Measurements from ENCODE around the gene SIPA1L3. TPM values are rescaled to one million over a fixed set of nuclear protein-coding genes. Genes with fewer than 3 reads are reported as not detected.

Gene SIPA1L3
- total and polyA plus RNA-seq, 11 donors = 4.7 to 22.9 (median 8.8) TPM

DNA sequence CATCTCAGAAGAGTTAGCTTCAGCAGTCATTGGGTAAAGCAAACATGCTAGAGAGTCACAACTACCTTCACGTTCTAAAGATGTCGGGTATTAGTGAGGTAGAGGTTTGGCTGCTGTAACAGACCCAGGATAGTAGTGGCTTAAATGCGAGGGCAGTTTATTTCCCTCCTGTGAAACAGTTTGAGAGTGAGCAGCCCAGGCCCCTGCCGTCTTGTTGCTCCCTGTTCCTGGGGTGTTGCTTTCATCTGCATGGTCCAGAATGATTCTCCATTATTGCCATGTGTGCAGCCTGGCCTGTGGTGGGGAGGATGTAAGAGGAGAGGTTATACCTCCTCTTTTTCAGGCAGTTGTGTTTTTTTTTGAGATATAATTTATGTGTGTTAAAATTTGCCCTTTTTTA is 63.7 kb downstream of the SIPA1L3 start:
- H3K36me3 ChIP-seq = peaks cover 0 to 5% (median 0%) of the 10 kb centered on the region in 9 donors
- intact Hi-C loops (cut with DNase I) = no loop called here
- ATAC-seq (no peak), DNase-seq (no peak)
- H3K4me3 ChIP-seq = no peak overlapping the region
- H3K27ac ChIP-seq = no peak overlapping the region
- TF ChIP-seq POLR2A (IDR thresholded peaks at IDR 0.05) = no peak
- TF ChIP-seq, protein P1, sequence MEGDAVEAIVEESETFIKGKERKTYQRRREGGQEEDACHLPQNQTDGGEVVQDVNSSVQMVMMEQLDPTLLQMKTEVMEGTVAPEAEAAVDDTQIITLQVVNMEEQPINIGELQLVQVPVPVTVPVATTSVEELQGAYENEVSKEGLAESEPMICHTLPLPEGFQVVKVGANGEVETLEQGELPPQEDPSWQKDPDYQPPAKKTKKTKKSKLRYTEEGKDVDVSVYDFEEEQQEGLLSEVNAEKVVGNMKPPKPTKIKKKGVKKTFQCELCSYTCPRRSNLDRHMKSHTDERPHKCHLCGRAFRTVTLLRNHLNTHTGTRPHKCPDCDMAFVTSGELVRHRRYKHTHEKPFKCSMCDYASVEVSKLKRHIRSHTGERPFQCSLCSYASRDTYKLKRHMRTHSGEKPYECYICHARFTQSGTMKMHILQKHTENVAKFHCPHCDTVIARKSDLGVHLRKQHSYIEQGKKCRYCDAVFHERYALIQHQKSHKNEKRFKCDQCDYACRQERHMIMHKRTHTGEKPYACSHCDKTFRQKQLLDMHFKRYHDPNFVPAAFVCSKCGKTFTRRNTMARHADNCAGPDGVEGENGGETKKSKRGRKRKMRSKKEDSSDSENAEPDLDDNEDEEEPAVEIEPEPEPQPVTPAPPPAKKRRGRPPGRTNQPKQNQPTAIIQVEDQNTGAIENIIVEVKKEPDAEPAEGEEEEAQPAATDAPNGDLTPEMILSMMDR (IDR thresholded peaks at IDR 0.05) = no peak
- WGBS, 4 donors = 97 to 100% (median 99%) methylated on average over 4 of the region's 4 CpGs
- H3K9me3 ChIP-seq = peaks cover 0 to 26% (median 12%) of the 10 kb centered on the region in 12 donors
- no peaks in the 10 kb centered on the region for H3K27me3 ChIP-seq
- no peaks in the 10 kb centered on the region for H3K4me1 ChIP-seq

DNA sequence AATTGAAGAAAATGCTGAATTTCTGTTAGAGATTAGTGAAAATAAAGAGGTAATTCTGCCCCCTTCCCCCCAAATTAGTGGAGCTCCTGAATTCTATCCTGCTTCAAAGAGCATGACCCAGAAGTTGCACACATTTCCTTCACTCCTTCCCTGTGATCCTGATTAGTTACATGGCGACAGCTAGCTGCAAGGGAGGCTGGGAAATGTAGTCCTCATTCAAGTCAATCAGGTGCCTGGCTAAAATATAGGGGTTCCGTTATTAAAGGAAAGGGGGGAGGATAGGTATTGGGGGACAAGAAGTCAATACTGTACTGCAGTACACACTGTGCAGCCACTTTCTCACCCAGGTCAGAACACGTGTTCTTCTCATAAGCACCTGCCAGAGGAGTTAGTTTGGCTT is 65.8 kb downstream of the SIPA1L3 start:
- Histone ChIP-seq H3K36me3 (peaks cover 0 to 5% (median 0%) of the 10 kb centered on the region in 9 donors), H3K9me3 (peaks cover 0 to 26% (median 12%) of the 10 kb centered on the region in 12 donors), H3K4me1 (peaks cover 0 to 2% (median 0%) of the 10 kb centered on the region in 12 donors), H3K4me3 (no peak overlapping the region), H3K27ac (no peak overlapping the region), H3K27me3 (no peaks in the 10 kb centered on the region)
- WGBS, 4 donors = 97 to 100% (median 98%) methylated on average over 3 of the region's 3 CpGs
- DNase-seq (no peak), ATAC-seq (no peak)
- intact Hi-C loops (cut with DNase I) = no loop called here
- TF ChIP-seq, protein P1 (IDR thresholded peaks at IDR 0.05) = no peak
- TF ChIP-seq POLR2A (IDR thresholded peaks at IDR 0.05) = no peak

DNA sequence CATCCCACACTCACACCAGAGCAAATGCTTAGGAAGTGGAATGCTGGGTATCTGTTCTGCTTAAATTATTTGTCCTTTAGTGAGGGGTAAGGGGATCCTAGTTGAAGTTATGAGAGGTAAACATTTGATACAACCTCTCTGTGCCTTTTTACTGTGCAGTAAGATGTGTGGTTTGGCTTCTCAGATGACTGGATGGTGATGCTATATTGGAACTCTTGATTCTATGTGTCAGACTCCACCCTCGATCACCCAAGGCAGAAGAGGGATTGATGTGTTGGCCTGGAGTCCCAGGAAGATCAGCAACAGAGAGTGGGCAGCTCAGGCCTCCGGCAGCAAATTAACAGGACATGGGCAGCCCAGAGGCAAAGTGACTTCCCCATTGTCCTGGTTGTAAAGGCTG is 66.7 kb downstream of the SIPA1L3 start:
- WGBS, 4 donors = 79 to 100% (median 94%) methylated on average over 2 of the region's 2 CpGs
- Histone ChIP-seq H3K9me3 (peaks cover 0 to 26% (median 12%) of the 10 kb centered on the region in 12 donors), H3K4me1 (peaks cover 0 to 5% (median 0%) of the 10 kb centered on the region in 12 donors), H3K27ac (no peak overlapping the region), H3K36me3 (peaks cover 0 to 5% (median 0%) of the 10 kb centered on the region in 9 donors), H3K27me3 (no peaks in the 10 kb centered on the region), H3K4me3 (no peak overlapping the region)
- ATAC-seq (no peak), DNase-seq (no peak)
- TF ChIP-seq POLR2A (IDR thresholded peaks at IDR 0.05) = no peak
- TF ChIP-seq, protein P1 (IDR thresholded peaks at IDR 0.05) = no peak
- intact Hi-C loops (cut with DNase I) = no loop called here

DNA sequence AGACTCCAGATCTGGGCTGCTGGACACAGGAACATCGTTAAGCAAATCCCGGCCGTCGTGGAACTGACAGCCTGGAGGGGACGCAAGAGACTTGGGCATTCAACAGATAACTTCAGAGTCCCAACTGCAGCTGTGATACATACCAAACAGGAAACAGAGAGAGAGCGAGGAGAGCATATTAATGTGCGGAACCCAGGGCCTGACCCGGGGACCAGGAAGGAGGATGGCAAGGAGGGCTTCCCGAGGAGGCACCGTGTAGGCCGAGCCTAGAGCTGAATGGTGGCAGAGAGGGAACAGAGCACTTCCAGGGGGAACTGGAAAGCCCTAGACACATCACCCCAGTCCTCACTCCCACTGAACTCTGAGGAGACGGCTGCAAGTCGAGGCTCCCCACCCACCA is 68.1 kb downstream of the SIPA1L3 start:
- ATAC-seq (no peak), DNase-seq (no peak)
- intact Hi-C loops (cut with DNase I) = no loop called here
- Histone ChIP-seq H3K4me3 (no peak overlapping the region), H3K36me3 (peaks cover 0 to 5% (median 0%) of the 10 kb centered on the region in 9 donors), H3K4me1 (peaks cover 0 to 5% (median 0%) of the 10 kb centered on the region in 12 donors), H3K27ac (no peak overlapping the region), H3K27me3 (no peaks in the 10 kb centered on the region), H3K9me3 (peaks cover 0 to 20% (median 11%) of the 10 kb centered on the region in 12 donors)
- TF ChIP-seq POLR2A (IDR thresholded peaks at IDR 0.05) = no peak
- TF ChIP-seq, protein P1 (IDR thresholded peaks at IDR 0.05) = no peak
- 88 to 91% (median 90%) methylated on average over 13 of the region's 13 CpGs for WGBS, 4 donors

Measured in heart left ventricle (tissue), 16 donors.